Trophoblast cell (in vitro differentiated cells and primary cell): Measurements from ENCODE around the gene ARHGEF12.

Experiments
- DNase-seq, 2 donors: peaks; one replicate each; pipeline ENCODE4 v3.0.0-alpha.2; 2016
- H2AFZ ChIP-seq: 2 replicates; pipeline ENCODE4 v1.6.1; 2013; ENCODE audit warnings: low read length, moderate library complexity, mild to moderate bottlenecking; ENCODE audit not compliant: insufficient read depth, poor library complexity
- H2AK5ac ChIP-seq: 2 replicates; pipeline ENCODE4 v1.6.1; 2013; ENCODE audit warnings: mild to moderate bottlenecking, low read length
- H2BK120ac ChIP-seq: 2 replicates; pipeline ENCODE4 v1.6.1; 2013; ENCODE audit warnings: low read length, mild to moderate bottlenecking, moderate library complexity; ENCODE audit not compliant: insufficient read depth, poor library complexity
- H2BK12ac ChIP-seq: 2 replicates; pipeline ENCODE4 v1.6.1; 2013; ENCODE audit warnings: mild to moderate bottlenecking, low read length, moderate library complexity
- H2BK5ac ChIP-seq: 2 replicates; pipeline ENCODE4 v1.6.1; 2013; ENCODE audit warnings: low read length, low read depth, moderate library complexity, mild to moderate bottlenecking; ENCODE audit not compliant: poor library complexity
- H3K14ac ChIP-seq: 2 replicates; pipeline ENCODE4 v1.6.1; 2013; ENCODE audit warnings: mild to moderate bottlenecking, low read length
- H3K18ac ChIP-seq: 2 replicates; pipeline ENCODE4 v1.6.1; 2013; ENCODE audit warnings: mild to moderate bottlenecking, low read length
- H3K23ac ChIP-seq: 2 replicates; pipeline ENCODE4 v1.6.1; 2013; ENCODE audit warnings: low read length
- H3K27ac ChIP-seq: 2 replicates; pipeline ENCODE4 v1.5.1; 2013; ENCODE audit warnings: low read depth, mild to moderate bottlenecking, inconsistent platforms, low read length, moderate library complexity
- H3K27me3 ChIP-seq: 2 replicates; pipeline ENCODE4 v1.6.1; 2013; ENCODE audit warnings: inconsistent platforms, mild to moderate bottlenecking, low read length, moderate library complexity; ENCODE audit not compliant: insufficient read depth
- H3K36me3 ChIP-seq, 2 experiments: 1 replicate in 1 of 2; 2 replicates in 1 of 2; pipeline ENCODE4 v1.6.1; 2013; ENCODE audit warnings: low read length in 2 of 2, mild to moderate bottlenecking in 2 of 2, moderate library complexity in 1 of 2; ENCODE audit not compliant: insufficient read depth in 2 of 2, control insufficient read depth in 1 of 2
- H3K4ac ChIP-seq: 2 replicates; pipeline ENCODE4 v1.6.1; 2013; ENCODE audit warnings: low read depth, mild to moderate bottlenecking, low read length, moderate library complexity
- H3K4me1 ChIP-seq, 2 experiments: 1 replicate in 1 of 2; 2 replicates in 1 of 2; pipeline ENCODE4 v1.6.1; 2013; ENCODE audit warnings: low read length in 2 of 2, mild to moderate bottlenecking in 2 of 2, moderate library complexity in 1 of 2; ENCODE audit not compliant: insufficient read depth in 2 of 2, control insufficient read depth in 1 of 2
- H3K4me2 ChIP-seq: 2 replicates; pipeline ENCODE4 v1.6.1; 2013; ENCODE audit warnings: inconsistent platforms, mild to moderate bottlenecking, low read length, moderate library complexity
- H3K4me3 ChIP-seq: 2 replicates; pipeline ENCODE4 v1.5.1; 2013; ENCODE audit warnings: mild to moderate bottlenecking, low read depth, low read length, inconsistent platforms
- H3K79me1 ChIP-seq: one replicate; pipeline ENCODE4 v1.6.1; 2013; ENCODE audit warnings: low read length
- H3K79me2 ChIP-seq: 2 replicates; pipeline ENCODE4 v1.6.1; 2013; ENCODE audit warnings: low read length, mild to moderate bottlenecking; ENCODE audit not compliant: control insufficient read depth, insufficient read depth, poor library complexity
- H3K9ac ChIP-seq: 2 replicates; pipeline ENCODE4 v1.6.1; 2013; ENCODE audit warnings: mild to moderate bottlenecking, low read length
- H3K9me3 ChIP-seq: 2 replicates; pipeline ENCODE4 v1.6.1; 2013; ENCODE audit warnings: low read depth, mild to moderate bottlenecking, control low read depth, inconsistent platforms, low read length; ENCODE audit not compliant: insufficient read depth
- H4K12ac ChIP-seq: 2 replicates; pipeline ENCODE4 v1.6.1; 2013; ENCODE audit warnings: low read depth, mild to moderate bottlenecking, low read length, moderate library complexity
- H4K8ac ChIP-seq: 2 replicates; pipeline ENCODE4 v1.6.1; 2013; ENCODE audit warnings: low read depth, mild to moderate bottlenecking, low read length, moderate library complexity
- H4K91ac ChIP-seq: one replicate; pipeline ENCODE4 v1.6.1; 2013; ENCODE audit warnings: low read depth, mild to moderate bottlenecking, low read length, moderate library complexity
- WGBS: extraction: QIAGEN DNeasy Blood & Tissue Kit; methylation state at CpG from one replicate; pipeline ENCODE4 v1.1.7; 2013; ENCODE audit warnings: missing lambda C conversion rate; ENCODE audit not compliant: insufficient read length, insufficient coverage; ENCODE audit errors: extremely low coverage; 5-methylcytosine and 5-hydroxymethylcytosine counted together

ARHGEF12 gene

GRCh38 chr11:120471994-120472393 is 135.8 kb downstream of the ARHGEF12 start:
- Histone ChIP-seq H4K91ac (no peak overlapping the region), H2BK120ac (no peak overlapping the region), H3K4me2 (no peak overlapping the region), H2BK5ac (no peak overlapping the region), H3K27me3 (no peaks in the 10 kb centered on the region), H2BK12ac (no peak overlapping the region), H3K9ac (no peak overlapping the region), H3K36me3 (peaks cover 12 to 17% of the 10 kb centered on the region in 2 experiments), H3K4ac (no peak overlapping the region), H2AFZ (no peak overlapping the region), H3K4me3 (no peak overlapping the region), H4K12ac (no peak overlapping the region), H3K4me1 (no peaks in the 10 kb centered on the region), H3K79me1 (no peaks in the 10 kb centered on the region), H4K8ac (no peak overlapping the region), H2AK5ac (no peak overlapping the region), H3K23ac (no peak overlapping the region), H3K18ac (no peak overlapping the region), H3K9me3 (no peaks in the 10 kb centered on the region), H3K14ac (no peak overlapping the region), H3K27ac (no peak overlapping the region), H3K79me2 (no peaks in the 10 kb centered on the region)
- no CpG with 5 or more reads among the region's 3 CpGs for WGBS
- no peak for DNase-seq

- no peak overlapping the region for H3K14ac ChIP-seq
- H3K4me3 ChIP-seq: no peak overlapping the region
- DNase-seq: no peak
- H4K91ac ChIP-seq: no peak overlapping the region
- no peak overlapping the region for H3K4ac ChIP-seq
- no peak overlapping the region for H4K8ac ChIP-seq
- no peak overlapping the region for H3K4me2 ChIP-seq
- no peaks in the 10 kb centered on the region for H3K27me3 ChIP-seq
- no peak overlapping the region for H2AK5ac ChIP-seq
- H3K9ac ChIP-seq: no peak overlapping the region
- H2BK120ac ChIP-seq: no peak overlapping the region
- peaks cover 11 to 16% of the 10 kb centered on the region in 2 experiments for H3K36me3 ChIP-seq
- WGBS: no CpG with 5 or more reads among the region's 3 CpGs
- no peak overlapping the region for H2AFZ ChIP-seq
- H3K9me3 ChIP-seq: no peaks in the 10 kb centered on the region
- H3K4me1 ChIP-seq: no peaks in the 10 kb centered on the region
- no peak overlapping the region for H4K12ac ChIP-seq
- H3K27ac ChIP-seq: no peak overlapping the region
- H2BK5ac ChIP-seq: no peak overlapping the region
- no peak overlapping the region for H3K23ac ChIP-seq
- H3K18ac ChIP-seq: no peak overlapping the region
- H3K79me1 ChIP-seq: no peaks in the 10 kb centered on the region
- H3K79me2 ChIP-seq: no peaks in the 10 kb centered on the region
- H2BK12ac ChIP-seq: no peak overlapping the region
Observed at GRCh38 chr11:120473503-120473902, 137.3 kb downstream of the ARHGEF12 start.

- Histone ChIP-seq H4K91ac (no peak overlapping the region), H3K9ac (no peak overlapping the region), H3K27ac (no peak overlapping the region), H3K4me1 (no peaks in the 10 kb centered on the region), H3K36me3 (peaks cover 17 to 28% of the 10 kb centered on the region in 2 experiments), H2BK120ac (no peak overlapping the region), H3K79me1 (no peaks in the 10 kb centered on the region), H2BK12ac (no peak overlapping the region), H3K23ac (no peak overlapping the region), H4K8ac (no peak overlapping the region), H3K14ac (no peak overlapping the region), H2AFZ (no peak overlapping the region), H3K79me2 (no peaks in the 10 kb centered on the region), H3K27me3 (no peaks in the 10 kb centered on the region), H3K9me3 (no peaks in the 10 kb centered on the region), H2BK5ac (no peak overlapping the region), H3K4ac (no peak overlapping the region), H2AK5ac (no peak overlapping the region), H3K4me3 (no peak overlapping the region), H4K12ac (no peak overlapping the region), H3K4me2 (no peak overlapping the region), H3K18ac (no peak overlapping the region)
- WGBS: no CpG with 5 or more reads among the region's 6 CpGs
- DNase-seq: peak; percentile 81 to 96
Observed at GRCh38 chr11:120482149-120482548, 145.9 kb downstream of the ARHGEF12 start.

GRCh38 chr11:120484722-120485121 is 148.5 kb downstream of the ARHGEF12 start:
- Histone ChIP-seq H3K4ac (no peak overlapping the region), H2BK12ac (no peak overlapping the region), H2AFZ (no peak overlapping the region), H4K12ac (no peak overlapping the region), H4K8ac (no peak overlapping the region), H3K79me1 (no peaks in the 10 kb centered on the region), H3K4me3 (no peak overlapping the region), H4K91ac (no peak overlapping the region), H3K18ac (no peak overlapping the region), H3K4me2 (no peak overlapping the region), H3K4me1 (no peaks in the 10 kb centered on the region), H3K27me3 (no peaks in the 10 kb centered on the region), H2BK120ac (no peak overlapping the region), H3K27ac (no peak overlapping the region), H3K9ac (no peak overlapping the region), H3K23ac (no peak overlapping the region), H3K36me3 (peaks cover 15 to 26% of the 10 kb centered on the region in 2 experiments), H3K9me3 (no peaks in the 10 kb centered on the region), H2AK5ac (no peak overlapping the region), H3K14ac (no peak overlapping the region), H3K79me2 (no peaks in the 10 kb centered on the region), H2BK5ac (no peak overlapping the region)
- WGBS: no CpG with 5 or more reads among the region's 3 CpGs
- no peak for DNase-seq
